A549 treated with CORT108297 at 1 μM for 4 hours (cell line): ENCODE data around the gene MAPK8IP2. TPM values are rescaled to one million over a fixed set of nuclear protein-coding genes. Genes with fewer than 3 reads are reported as not detected.

Experiments used
- total RNA-seq: library from RNA; stranded (reverse); fragments of 200-300 nt; extraction: Qiagen RNA extraction; gene quantifications from 5 replicates; pipeline ENCODE4 v1.2.3, GENCODE V29; 2022

MAPK8IP2 gene
- 2.7 to 4.3 TPM (median 4.0 TPM) in 5 replicates for total RNA-seq

DNA sequence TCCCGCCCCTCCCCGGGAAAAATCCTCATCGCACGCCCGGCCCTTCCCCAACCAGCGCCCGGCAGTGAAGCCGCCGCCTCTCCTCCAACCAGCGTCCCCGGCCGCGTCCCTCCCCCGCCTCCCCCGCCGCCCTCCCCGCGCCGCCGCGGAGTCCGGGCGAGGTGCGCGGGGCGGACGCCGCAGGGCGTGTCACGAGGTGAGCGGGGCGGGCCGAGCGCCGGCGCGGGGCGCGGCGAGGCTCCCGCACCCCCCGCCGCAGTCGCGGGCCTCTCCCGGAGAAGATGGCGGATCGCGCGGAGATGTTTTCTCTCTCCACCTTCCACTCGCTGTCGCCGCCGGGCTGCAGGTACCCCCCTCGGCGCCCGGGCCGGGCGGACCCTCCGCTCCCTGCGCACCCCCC lies at the start of gene MAPK8IP2:
Gene MAPK8IP2 (plus strand): TSS at position 256 of the 400 bp plus-strand sequence. CDS start 26 bp downstream, at position 282.

DNA sequence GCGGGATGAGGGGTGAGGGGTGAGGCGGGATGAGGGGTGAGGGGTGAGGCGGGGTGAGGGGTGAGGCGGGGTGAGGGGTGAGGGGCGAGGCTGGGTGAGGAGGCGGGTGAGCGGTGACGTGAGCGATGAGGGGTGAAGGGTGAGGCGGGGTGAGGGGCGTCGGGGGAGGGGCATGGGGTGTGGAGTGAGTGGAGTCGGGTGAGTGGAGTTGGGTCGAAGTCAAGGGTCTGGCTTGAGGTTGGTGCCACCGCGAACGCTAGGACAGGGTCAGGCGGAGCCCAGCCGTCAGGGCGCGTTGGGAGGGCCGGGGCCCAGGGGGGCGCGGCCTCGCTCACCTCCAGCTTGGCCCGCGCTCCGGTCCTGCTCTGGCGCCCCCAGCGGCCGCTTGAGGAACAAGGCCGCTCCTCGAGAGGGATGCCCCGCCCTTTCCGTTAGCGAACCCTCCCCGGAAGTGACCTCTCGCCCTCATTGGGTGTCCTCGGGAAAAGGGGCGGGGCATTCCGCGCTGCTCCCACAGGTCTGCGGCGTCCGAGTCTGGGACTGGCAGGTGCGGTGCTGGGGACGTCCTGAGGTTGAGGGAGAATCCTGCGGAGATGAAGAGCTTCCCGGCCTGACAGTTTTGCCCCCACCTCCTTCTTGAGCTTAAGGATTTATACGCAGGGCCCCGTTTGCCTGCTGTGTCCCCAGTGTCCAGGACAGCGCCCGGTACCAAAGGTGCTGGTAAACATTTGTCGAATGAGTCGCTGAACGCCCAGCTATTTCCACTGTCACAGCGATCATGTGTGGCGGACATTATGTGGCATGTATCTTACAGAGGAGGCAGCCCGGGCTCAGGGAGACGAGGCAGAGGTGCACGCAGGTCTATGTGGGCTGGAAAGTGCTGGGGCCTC lies 37.8 kb upstream of the MAPK8IP2 start, which contains the start of gene SYCE3:
Gene SYCE3 (minus strand): TSS at position 397 of the 890 bp plus-strand sequence. CDS start 6,514 bp downstream, outside the sequence.

DNA sequence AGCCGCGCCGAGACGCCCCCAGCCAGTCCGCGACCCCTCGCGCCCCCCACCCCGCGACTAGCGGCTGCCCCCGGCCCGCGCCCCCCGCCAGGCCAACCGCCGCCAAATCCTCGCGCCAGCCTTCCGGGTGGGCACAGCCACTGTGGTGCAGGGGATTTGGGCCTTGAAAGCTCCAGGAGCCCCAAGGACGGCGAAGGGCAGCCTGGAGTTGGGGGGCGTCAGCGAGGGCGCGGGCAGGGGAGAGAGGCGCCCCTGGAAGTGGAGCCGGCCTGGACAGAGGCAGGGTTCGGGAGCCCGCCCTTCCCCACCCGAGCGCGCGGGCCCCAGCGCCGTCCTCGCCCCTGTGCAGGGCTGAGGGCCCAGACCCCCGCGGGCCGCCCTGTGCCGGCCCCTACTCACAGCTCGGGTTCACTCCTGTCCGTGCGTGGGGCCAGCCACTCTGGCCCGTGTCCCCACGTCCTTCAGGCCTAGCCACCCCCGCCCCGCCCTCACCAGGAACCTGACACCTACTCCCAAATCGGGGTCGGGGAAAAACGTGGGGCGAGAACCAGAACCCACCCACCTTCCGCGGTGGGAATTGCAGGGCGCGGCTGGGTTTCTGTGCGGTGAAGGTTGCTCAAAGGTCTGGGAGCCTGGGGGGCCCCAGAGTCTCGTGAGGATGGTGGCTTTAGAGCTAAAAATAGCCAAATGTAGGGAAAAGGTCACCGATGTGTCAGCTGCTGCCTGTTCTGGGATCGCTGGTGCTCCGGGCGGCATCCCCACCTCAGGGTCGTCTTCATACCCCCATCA lies 22.4 kb upstream of the MAPK8IP2 start, which contains the start of gene CPT1B:
Gene CPT1B (minus strand): TSS at position 441 of the 789 bp plus-strand sequence. CDS start 512 bp downstream, outside the sequence.

DNA sequence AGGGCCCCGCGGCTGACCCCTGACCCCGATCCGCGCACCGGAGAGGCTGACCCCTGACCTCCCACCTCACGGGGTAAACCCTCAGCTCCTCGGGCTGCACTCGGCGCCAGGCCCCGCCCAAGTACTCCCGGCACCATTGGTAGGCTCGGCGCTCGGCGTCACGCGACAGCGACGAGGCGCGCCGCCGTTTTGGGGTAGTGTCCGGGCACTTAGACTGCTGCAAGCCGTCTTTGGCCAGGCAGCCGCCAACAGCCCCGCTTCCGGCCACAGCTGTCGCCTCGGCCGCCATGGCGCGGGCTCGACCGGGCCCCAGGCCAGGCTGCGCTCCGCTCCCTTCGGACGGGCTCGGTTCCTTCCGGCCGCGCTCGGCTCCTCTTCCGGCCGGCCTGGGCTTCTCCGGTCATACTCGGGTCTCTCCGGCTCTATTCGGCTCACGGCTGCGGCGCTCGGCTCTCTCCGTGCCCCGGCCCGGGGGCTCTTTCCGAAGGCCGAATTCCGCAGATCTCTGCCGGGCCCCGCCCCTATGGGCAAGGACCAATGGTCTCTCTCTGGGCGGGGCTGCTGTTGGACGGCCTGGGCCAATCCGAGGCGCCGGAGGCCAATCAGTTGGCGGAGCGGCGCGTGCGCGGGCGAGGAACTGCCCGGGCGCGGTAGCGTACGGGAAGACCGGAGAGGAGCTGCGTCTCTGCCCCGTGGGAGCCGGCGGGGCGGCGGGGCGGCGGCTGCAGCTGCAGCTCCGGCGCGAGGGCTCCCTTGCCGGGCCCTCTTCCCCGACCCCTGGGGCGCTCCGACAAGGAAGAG lies 17.9 kb upstream of the MAPK8IP2 start, which contains the start of gene CHKB:
Gene CHKB (minus strand): TSS at position 357 of the 801 bp plus-strand sequence. CDS start 68 bp downstream, at position 289.

DNA sequence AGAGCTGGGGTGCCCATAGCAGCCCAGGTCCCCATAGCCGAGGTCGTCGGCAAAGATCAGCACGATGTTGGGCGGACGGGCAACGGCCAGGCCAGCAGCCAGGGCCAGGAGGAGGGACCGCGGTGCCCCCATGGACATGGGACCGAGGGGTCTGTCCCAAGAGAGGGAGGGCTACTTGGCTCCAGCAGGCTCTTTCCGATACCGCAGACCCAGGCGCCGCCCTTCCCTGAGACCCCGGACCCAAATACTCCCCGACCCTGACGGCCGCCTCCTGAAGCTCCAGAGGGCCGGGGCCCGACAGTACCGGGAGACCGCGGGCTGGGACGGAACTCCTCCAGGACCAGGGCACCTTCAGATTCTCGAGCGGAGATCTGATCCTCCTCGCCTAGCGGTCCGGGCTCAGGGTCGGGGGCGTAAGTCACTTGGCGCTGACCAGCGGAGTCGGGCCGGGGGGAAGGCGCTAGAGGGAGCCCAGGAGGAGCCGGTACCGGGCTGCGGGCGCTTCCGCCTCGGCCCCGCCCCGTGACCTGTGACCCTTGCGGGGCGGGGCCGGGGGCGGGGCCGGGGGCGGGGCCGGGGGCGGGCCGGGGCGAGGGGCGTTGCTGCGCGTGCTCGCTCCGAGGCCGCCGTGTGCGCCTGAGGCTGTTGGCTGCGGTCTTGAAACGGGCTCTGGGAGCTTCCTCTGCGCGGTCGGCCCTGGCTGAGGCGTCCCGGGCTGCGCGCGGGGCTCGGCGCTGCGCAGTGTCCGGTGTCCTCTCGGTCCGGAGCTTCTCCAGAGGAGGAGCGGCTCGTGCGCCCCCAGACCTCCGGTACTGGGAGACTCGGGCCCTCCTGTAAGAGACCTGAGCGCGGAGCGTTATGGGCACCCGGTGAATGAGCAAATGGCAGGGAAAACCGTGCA lies 27.3 kb downstream of the MAPK8IP2 start, which contains the start of gene ARSA:
Gene ARSA (minus strand): TSS at position 511 of the 901 bp plus-strand sequence. CDS start 373 bp downstream, at position 138.

Other genes with a start within 250 kb of the MAPK8IP2 start
- 16.9 to 28.6 TPM (median 27.1 TPM) in 5 replicates for gene SBF1, start 125.8 kb upstream of the MAPK8IP2 start, total RNA-seq
- gene ADM2, start 119.2 kb upstream of the MAPK8IP2 start, total RNA-seq: 0.38 to 0.83 TPM (median 0.64 TPM) in 5 replicates
- 0.12 TPM in 1 of 5 replicates, not detected in the others for gene MIOX, start 113.9 kb upstream of the MAPK8IP2 start, total RNA-seq
- 30.7 to 56.5 TPM (median 52.0 TPM) in 5 replicates for gene LMF2, start 93.1 kb upstream of the MAPK8IP2 start, total RNA-seq
- 33.1 to 39.8 TPM (median 37.6 TPM) in 5 replicates for gene NCAPH2, start 92.6 kb upstream of the MAPK8IP2 start, total RNA-seq
- 2.7 to 9.9 TPM (median 5.5 TPM) in 5 replicates for gene SCO2, start 75.2 kb upstream of the MAPK8IP2 start, total RNA-seq
- 11.8 to 22.2 TPM (median 19.6 TPM) in 5 replicates for gene TYMP, start 70.8 kb upstream of the MAPK8IP2 start, total RNA-seq
- 0.02 to 0.03 TPM (median 0.03 TPM) in 4 of 5 replicates, not detected in the other for gene KLHDC7B, start 54.9 kb upstream of the MAPK8IP2 start, total RNA-seq
- 0.23 to 0.34 TPM (median 0.30 TPM) in 3 of 5 replicates, not detected in the others for gene SYCE3, start 37.9 kb upstream of the MAPK8IP2 start, total RNA-seq
- gene CPT1B, start 22.4 kb upstream of the MAPK8IP2 start, total RNA-seq: 9.9 to 17.7 TPM (median 15.5 TPM) in 5 replicates
- 15.1 to 22.6 TPM (median 21.0 TPM) in 5 replicates for gene CHKB, start 17.9 kb upstream of the MAPK8IP2 start, total RNA-seq
- gene ARSA, start 27.4 kb downstream of the MAPK8IP2 start, total RNA-seq: 18.8 to 26.8 TPM (median 24.2 TPM) in 5 replicates
- 3.0 to 5.7 TPM (median 4.6 TPM) in 5 replicates for gene SHANK3, start 72.0 kb downstream of the MAPK8IP2 start, total RNA-seq
- gene ACR, start 137.4 kb downstream of the MAPK8IP2 start, total RNA-seq: 0.07 to 0.25 TPM (median 0.17 TPM) in 4 of 5 replicates, not detected in the other
- gene RABL2B, start 182.8 kb downstream of the MAPK8IP2 start, total RNA-seq: 18.5 to 21.9 TPM (median 21.1 TPM) in 5 replicates